Astrocyte of the cerebellum (primary cell): ENCODE results near the gene TAGLN2.

ENCODE experiments used
- DNase-seq: peaks from one replicate; pipeline ENCODE4 v3.0.0-alpha.2; 2011; ENCODE audit warnings: low read depth
- H3K4me3 ChIP-seq: 2 replicates; pipeline ENCODE4 v1.5.1; 2011; ENCODE audit warnings: mild to moderate bottlenecking, low read depth, low read length, moderate library complexity
- CTCF ChIP-seq: IDR thresholded peaks from 2 replicates; pipeline ENCODE4 v1.5.1; 2012; ENCODE audit warnings: low read length, low read depth, moderate library complexity, mild to moderate bottlenecking; ENCODE audit errors: missing control alignments
- in situ Hi-C: cut with HindIII; loops from 2 replicates; pipeline ENCODE4 v1.10.0; 2017; ENCODE audit warnings: low sequenced_read_pairs

Gene TAGLN2

GRCh38 chr1:159958719-159959380 is 33.5 kb upstream of the TAGLN2 start:
- no peak for DNase-seq
- TF ChIP-seq CTCF = no peak
- no peak overlapping the region for H3K4me3 ChIP-seq
- in situ Hi-C loops = no loop called here

- H3K4me3 ChIP-seq = no peak overlapping the region
- TF ChIP-seq CTCF = no peak
- in situ Hi-C loops = no loop called here
- no peak for DNase-seq
Measured at GRCh38 chr1:159957824-159958268, 32.5 kb upstream of the TAGLN2 start.

- H3K4me3 ChIP-seq = no peak overlapping the region
- no peak for TF ChIP-seq CTCF
- in situ Hi-C loops = no loop called here
- no peak for DNase-seq
Measured at GRCh38 chr1:159955456-159955855, 30.1 kb upstream of the TAGLN2 start.

GRCh38 chr1:159953536-159954515 is 28.5 kb upstream of the TAGLN2 start, which contains the start of gene SLAMF9:
Gene SLAMF9, minus strand, starts transcription at chr1:159954237. Its CDS starts 100 bp downstream, at chr1:159954137.
- H3K4me3 ChIP-seq = no peak within 1 kb of the TSS
- DNase-seq = no peak
- no peak for TF ChIP-seq CTCF
- in situ Hi-C loops = no loop called here

GRCh38 chr1:159952932-159953331 is 27.6 kb upstream of the TAGLN2 start:
- TF ChIP-seq CTCF = no peak
- in situ Hi-C loops = no loop called here
- H3K4me3 ChIP-seq = no peak overlapping the region
- DNase-seq = no peak

- no peak for TF ChIP-seq CTCF
- no peak for DNase-seq
- H3K4me3 ChIP-seq = no peak overlapping the region
- in situ Hi-C loops = no loop called here
Measured at GRCh38 chr1:159951551-159951950, 26.2 kb upstream of the TAGLN2 start.
